Gastroesophageal sphincter (tissue), 4 donors: ENCODE data around the gene TAF10. TPM values are rescaled to one million over a fixed set of nuclear protein-coding genes. Genes with fewer than 3 reads are reported as not detected.

ENCODE experiments used
- ATAC-seq: fragments of 150-250 bp; one replicate; pipeline ENCODE4 v1.9.1; 2016; ENCODE audit warnings: mild to moderate bottlenecking, moderate library complexity
- H3K27ac ChIP-seq, 4 donors: fragments of 200-600 bp; sonication (generic) in 3 of 4; 1 replicate in 3 of 4; 2 replicates in 1 of 4; pipeline ENCODE4 v1.5.1; 2016 to 2019
- H3K27me3 ChIP-seq: fragments of 200-600 bp; sonication (generic); one replicate; pipeline ENCODE4 v1.5.1; 2019
- H3K36me3 ChIP-seq, 2 donors: fragments of 200-600 bp; sonication (generic); one replicate each; pipeline ENCODE4 v1.5.1; 2019; ENCODE audit warnings: control low read depth in 1 of 2
- H3K4me1 ChIP-seq, 3 donors: fragments of 200-600 bp; sonication (generic); 1 replicate in 2 of 3; 2 replicates in 1 of 3; pipeline ENCODE4 v1.5.1; 2016 to 2019; ENCODE audit warnings: control low read depth in 2 of 3
- H3K4me3 ChIP-seq, 2 donors: fragments of 200-600 bp; sonication (generic); one replicate each; pipeline ENCODE4 v1.5.1; 2019; ENCODE audit warnings: mild to moderate bottlenecking in 1 of 2, moderate library complexity in 1 of 2
- H3K9me3 ChIP-seq, 3 donors: fragments of 200-600 bp; sonication (generic); one replicate each; pipeline ENCODE4 v1.5.1; 2017 to 2019; ENCODE audit warnings: control low read depth in 2 of 3
- CTCF ChIP-seq, 4 experiments: fragments of 200-600 bp in 2 of 4; fragments of 450-650 bp in 2 of 4; sonication (generic) in 1 of 4; IDR thresholded peaks; one replicate each; pipeline ENCODE4 v1.5.1; 2017 to 2019; ENCODE audit warnings: antibody characterized with exemption in 4 of 4, mild to moderate bottlenecking in 2 of 4, moderate library complexity in 2 of 4
- EP300 ChIP-seq: sonication (generic); formaldehyde crosslinking; IDR thresholded peaks from one replicate; pipeline ENCODE4 v1.6.1; 2017; ENCODE audit warnings: antibody characterized with exemption, mild to moderate bottlenecking
- POLR2A ChIP-seq, 2 donors: fragments of 450-650 bp; IDR thresholded peaks; one replicate each; pipeline ENCODE4 v1.6.1; 2017; ENCODE audit warnings: antibody characterized with exemption in 2 of 2, mild to moderate bottlenecking in 2 of 2, moderate library complexity in 1 of 2
- POLR2AphosphoS5 ChIP-seq: sonication (generic); formaldehyde crosslinking; IDR thresholded peaks from one replicate; pipeline ENCODE4 v1.6.1; 2017; ENCODE audit warnings: antibody characterized with exemption
- WGBS, 2 donors: methylation state at CpG; one replicate each; pipeline ENCODE4 v1.1.5; 2018; ENCODE audit warnings: low coverage in 1 of 2; 5-methylcytosine and 5-hydroxymethylcytosine counted together
- total RNA-seq, 4 donors: library from RNA; depleted of rRNA; stranded (reverse); fragments of >200 nt; gene quantifications; one replicate each; pipeline ENCODE4 v1.1.0, GENCODE V29; 2016

TAF10 gene
- total RNA-seq, 4 donors from 2014 or later, result 21.7 to 41.1 (median 35.4) TPM

GRCh38 chr11:6636480-6636879 lies 24.5 kb upstream of the TAF10 start:
- Histone ChIP-seq H3K9me3 (no peaks in the 10 kb centered on the region), H3K27ac (peak overlapping the region in 3 of 4 donors; percentile 50 to 74 (median 68)), H3K4me3 (no peak overlapping the region), H3K4me1 (peaks cover 7 to 72% (median 41%) of the 10 kb centered on the region in 3 donors), H3K27me3 (no peaks in the 10 kb centered on the region), H3K36me3 (peaks cover 0 to 45% of the 10 kb centered on the region in 2 donors)
- WGBS, 2 donors, result 78 to 96% methylated on average over 3 of the region's 3 CpGs
- no peak for ATAC-seq
- no peak for TF ChIP-seq EP300
- TF ChIP-seq POLR2AphosphoS5, result no peak
- no peak for TF ChIP-seq CTCF (IDR thresholded peaks at IDR 0.05)
- no peak for TF ChIP-seq POLR2A (IDR thresholded peaks at IDR 0.05)

DNA sequence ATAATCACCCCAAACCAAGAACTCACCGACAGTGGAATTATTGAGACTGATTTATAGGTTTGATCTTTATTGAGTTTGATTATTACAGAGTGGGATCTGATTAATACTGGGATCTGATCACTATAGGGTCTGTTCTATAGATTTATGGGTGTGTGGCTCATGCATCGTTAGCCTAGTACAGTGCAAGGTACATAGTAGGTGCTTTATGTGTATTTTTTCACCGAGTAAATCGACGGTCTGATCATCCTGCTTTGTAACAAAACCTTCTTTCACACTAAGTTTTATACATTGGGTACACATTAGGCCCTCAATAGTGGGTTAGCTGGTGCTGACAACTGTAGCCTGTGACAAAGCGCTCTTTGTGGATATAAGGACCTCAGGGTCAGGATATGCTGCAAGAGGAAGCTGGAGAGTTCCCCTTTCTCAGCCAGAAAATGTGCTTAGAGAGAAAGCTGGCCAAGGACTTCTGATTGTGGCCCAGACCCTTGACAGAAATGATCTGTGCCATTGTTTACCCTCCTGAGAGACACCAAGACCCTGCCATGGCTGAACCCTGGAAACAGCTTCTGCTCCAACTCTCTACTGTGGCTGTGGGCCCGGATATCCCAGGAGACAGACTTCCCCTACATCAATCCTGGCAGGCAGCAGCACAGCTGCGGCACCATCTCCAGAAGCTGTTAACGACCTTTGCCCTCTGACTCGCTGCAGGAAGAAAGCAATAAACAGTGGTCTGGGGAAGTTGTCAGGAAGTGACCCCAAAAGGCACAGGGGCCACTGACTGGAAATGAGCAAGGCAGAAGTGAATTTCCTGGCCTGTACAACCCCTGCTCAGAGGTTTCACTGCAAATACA lies 23.3 kb upstream of the TAF10 start:
- TF ChIP-seq EP300 (no peak), POLR2AphosphoS5 (peak; percentile 68)
- Histone ChIP-seq H3K4me3 (no peak overlapping the region), H3K9me3 (no peaks in the 10 kb centered on the region), H3K27ac (peak overlapping the region; percentile 23 to 78 (median 71)), H3K36me3 (peaks cover 0 to 46% of the 10 kb centered on the region in 2 donors), H3K27me3 (no peaks in the 10 kb centered on the region), H3K4me1 (peaks cover 7 to 72% (median 41%) of the 10 kb centered on the region in 3 donors)
- WGBS, 2 donors, result 46 to 52% methylated on average over 5 to 6 of the region's 10 CpGs
- ATAC-seq, result peak; percentile 59

- TF ChIP-seq POLR2AphosphoS5 (no peak), EP300 (no peak), CTCF (IDR thresholded peaks at IDR 0.05) (no peak), POLR2A (IDR thresholded peaks at IDR 0.05) (no peak)
- peak overlapping the region in 3 of 4 donors; percentile 68 to 78 (median 74) for H3K27ac ChIP-seq
- H3K4me3 ChIP-seq, result no peak overlapping the region
- H3K36me3 ChIP-seq, result peaks cover 0 to 46% of the 10 kb centered on the region in 2 donors
- ATAC-seq, result no peak
- H3K4me1 ChIP-seq, result peaks cover 7 to 66% (median 41%) of the 10 kb centered on the region in 3 donors
- WGBS, 2 donors, result 78 to 83% methylated on average over 1 of the region's 1 CpG
- no peaks in the 10 kb centered on the region for H3K9me3 ChIP-seq
- no peaks in the 10 kb centered on the region for H3K27me3 ChIP-seq
Observed at GRCh38 chr11:6634534-6634933, 22.5 kb upstream of the TAF10 start.

- Histone ChIP-seq H3K4me1 (peaks cover 6 to 58% (median 35%) of the 10 kb centered on the region in 3 donors), H3K36me3 (peaks cover 0 to 53% of the 10 kb centered on the region in 2 donors), H3K4me3 (no peak overlapping the region), H3K27ac (peak overlapping the region in 1 of 4 donors; percentile 68), H3K9me3 (no peaks in the 10 kb centered on the region), H3K27me3 (no peaks in the 10 kb centered on the region)
- WGBS, 2 donors, result 64 to 80% methylated on average over 2 to 8 of the region's 16 CpGs
- TF ChIP-seq EP300 (no peak), POLR2A (IDR thresholded peaks at IDR 0.05) (no peak), CTCF (IDR thresholded peaks at IDR 0.05) (no peak), POLR2AphosphoS5 (no peak)
- no peak for ATAC-seq
Observed at GRCh38 chr11:6633422-6634408, 21.7 kb upstream of the TAF10 start.
